DMS79 treated with DMSO at 0.1 percent for 48 hours (cell line): ENCODE measurements around the gene KCNK13.

Experiments used
- DNase-seq: peaks from one replicate; lab custom pipeline; 2025; lab: John Stamatoyannopoulos, UW

The KCNK13 gene

DNA sequence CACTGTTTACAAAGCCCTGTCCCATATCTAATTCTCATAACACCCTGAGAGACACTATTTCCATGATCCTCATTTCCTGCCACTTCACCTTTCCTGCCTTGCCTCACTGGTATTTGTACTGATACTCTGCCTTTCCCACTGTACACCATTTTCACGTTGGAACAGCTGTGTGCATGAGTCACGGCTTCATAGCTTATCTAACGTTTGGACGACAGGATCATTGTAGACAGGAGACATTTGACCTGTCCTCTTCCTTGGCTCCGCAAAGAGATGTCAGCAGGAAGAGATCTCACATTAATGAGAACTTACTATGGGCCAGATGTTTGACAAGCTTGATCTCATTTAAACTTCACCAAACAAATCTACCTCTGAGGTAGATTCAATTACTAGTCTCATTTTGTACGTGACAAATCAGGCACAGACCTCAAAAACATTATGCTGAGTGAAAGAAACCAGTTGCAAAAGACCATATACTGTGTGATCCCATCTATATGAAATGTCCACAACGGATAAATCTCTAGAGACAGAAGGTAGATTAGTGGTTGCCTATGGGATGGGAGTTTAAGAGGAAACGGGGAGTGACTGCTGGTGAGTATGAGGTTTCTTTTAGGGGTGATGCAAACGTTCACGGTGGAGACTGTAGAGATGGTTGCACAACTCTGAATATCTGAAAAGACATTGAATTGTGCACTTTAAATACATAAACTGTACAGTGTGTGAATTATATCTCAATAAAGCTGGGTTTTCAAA, 71.2 kb downstream of the KCNK13 start:
- no peak for DNase-seq

DNA sequence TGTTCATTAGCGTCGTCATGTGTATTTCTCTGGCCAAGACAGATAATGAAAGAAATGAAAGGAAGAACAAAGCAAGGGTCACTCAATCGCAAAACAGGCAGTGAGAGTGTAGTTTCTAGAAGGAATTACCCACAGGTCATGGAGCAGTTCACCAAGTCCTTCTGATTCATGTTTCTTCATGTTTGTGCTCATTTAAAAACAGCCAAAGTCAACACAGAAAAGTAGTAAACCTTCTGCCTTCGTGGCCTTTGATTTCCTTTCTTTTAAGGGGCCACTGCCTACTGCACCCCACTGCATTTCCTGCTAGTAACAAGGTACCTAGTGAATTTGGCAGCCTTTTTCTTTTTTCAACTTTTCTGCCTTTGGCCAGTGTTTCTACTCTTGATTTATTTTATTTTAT, 75.1 kb downstream of the KCNK13 start:
- no peak for DNase-seq

- DNase-seq: no peak
These were observed 76.0 kb downstream of the KCNK13 start for GRCh38 chr14:90137807-90138206.

- DNase-seq: no peak
These were observed 77.4 kb downstream of the KCNK13 start for GRCh38 chr14:90139199-90139598.

DNA sequence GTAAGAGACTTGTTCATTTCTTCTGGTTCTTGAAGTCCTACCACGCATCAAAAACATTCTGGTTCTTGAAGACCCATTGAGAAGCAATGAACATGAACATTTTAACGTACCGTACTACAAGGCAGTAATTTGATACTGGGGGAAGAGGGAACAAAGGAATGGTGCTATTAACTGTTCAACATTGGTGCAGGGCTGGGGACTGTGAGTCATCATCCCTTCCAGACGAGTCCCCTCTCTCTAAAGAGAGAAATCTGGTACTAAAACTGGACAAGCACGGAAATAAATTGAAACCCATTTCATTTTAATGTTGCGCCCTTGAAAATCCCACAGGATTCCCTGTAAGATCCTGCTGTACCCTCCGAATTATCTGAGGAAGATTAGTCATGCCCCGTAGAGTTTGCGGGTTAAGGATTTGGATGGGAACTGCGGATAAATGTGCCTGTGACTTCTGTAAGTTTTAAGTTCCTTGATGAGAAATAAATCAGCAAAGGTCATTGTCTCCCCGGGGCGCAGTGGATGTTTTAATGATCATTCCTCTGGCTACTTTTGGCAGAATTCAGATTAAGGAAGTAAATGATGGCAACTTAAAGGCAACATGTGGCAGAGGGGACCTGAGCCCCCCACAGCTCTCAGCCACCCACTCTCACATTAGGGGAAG, 78.6 kb downstream of the KCNK13 start:
- DNase-seq: peak; percentile 96

- DNase-seq: no peak
These were observed 79.1 kb downstream of the KCNK13 start for GRCh38 chr14:90140956-90141316.

- DNase-seq: no peak
These were observed 91.6 kb downstream of the KCNK13 start for GRCh38 chr14:90153429-90153828.

GRCh38 chr14:90154110-90154509, 92.3 kb downstream of the KCNK13 start:
- DNase-seq: no peak

DNA sequence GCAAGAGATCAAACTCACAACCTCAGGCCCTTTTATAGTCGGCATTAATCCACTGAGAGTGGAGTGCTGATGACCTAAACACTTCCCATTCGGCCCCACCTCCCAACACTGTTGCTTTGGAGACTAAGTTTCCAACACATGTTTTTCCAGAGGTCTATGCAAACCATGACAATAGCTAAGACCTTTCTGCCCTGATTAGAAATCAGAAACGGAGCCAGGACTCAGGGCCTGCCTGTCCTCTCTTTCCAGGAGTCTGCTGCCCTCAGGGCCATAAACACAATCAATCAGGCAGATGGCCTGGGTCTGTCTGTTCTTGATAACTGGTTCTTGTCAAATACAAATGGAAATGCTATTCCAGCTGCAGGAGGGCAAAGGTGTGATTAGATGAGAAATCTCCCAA, 97.4 kb downstream of the KCNK13 start:
- DNase-seq: no peak

DNA sequence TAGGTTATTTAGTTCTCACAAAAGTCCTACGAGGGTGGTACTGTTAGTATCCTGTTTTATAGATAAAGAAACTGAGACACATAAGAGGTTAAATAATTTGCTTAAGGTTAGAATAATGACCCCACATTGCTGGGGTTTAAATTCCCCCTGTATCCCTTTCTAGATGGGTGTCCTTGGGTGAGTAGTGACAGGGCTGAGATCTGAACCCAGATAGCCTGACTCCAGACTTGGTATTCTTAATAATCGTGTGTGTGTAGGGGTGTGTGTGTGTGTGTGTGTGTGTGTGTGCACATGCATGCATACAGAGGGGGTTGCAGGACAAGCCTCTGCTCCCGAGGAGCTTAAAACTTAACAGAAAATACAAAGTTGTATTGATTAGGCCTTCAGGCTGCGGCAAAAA, 97.9 kb downstream of the KCNK13 start:
- no peak for DNase-seq

- DNase-seq: no peak
These were observed 99.3 kb downstream of the KCNK13 start for GRCh38 chr14:90161129-90161528.

- no peak for DNase-seq
These were observed 106.8 kb downstream of the KCNK13 start for GRCh38 chr14:90168425-90169105.

- DNase-seq: no peak
These were observed 113.8 kb downstream of the KCNK13 start for GRCh38 chr14:90175631-90176030.

DNA sequence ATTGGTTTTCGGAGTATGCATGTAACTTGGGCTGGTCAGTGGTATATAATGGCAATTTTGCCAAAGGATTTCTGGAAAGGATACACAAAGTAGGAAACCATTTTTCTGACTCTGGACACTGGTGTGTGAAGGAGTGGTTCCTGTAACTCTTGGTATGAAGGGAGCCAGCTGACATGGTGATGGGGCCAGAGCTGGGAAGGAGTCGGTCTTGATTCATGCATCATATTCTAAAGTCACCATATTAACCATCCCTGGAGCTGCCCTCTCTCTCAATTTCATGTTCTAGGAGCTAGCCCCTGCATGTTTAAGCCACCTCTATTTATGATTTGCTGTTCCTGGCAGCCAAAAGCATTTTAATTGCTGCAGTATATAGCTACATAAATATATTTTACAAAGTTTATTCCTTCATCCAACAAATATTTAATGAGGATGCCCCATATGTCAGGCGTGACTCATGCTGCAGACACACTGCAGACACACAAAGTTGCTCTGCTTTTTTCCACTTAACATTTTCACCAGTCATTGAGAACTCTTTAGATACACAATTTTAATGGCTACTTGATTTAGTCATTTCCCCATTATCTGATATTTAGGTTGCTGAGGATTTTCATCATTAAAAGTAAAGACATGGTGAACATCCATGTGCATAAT, 115.9 kb downstream of the KCNK13 start:
- no peak for DNase-seq

- DNase-seq: no peak
These were observed 117.6 kb downstream of the KCNK13 start for GRCh38 chr14:90179357-90179756.

DNA sequence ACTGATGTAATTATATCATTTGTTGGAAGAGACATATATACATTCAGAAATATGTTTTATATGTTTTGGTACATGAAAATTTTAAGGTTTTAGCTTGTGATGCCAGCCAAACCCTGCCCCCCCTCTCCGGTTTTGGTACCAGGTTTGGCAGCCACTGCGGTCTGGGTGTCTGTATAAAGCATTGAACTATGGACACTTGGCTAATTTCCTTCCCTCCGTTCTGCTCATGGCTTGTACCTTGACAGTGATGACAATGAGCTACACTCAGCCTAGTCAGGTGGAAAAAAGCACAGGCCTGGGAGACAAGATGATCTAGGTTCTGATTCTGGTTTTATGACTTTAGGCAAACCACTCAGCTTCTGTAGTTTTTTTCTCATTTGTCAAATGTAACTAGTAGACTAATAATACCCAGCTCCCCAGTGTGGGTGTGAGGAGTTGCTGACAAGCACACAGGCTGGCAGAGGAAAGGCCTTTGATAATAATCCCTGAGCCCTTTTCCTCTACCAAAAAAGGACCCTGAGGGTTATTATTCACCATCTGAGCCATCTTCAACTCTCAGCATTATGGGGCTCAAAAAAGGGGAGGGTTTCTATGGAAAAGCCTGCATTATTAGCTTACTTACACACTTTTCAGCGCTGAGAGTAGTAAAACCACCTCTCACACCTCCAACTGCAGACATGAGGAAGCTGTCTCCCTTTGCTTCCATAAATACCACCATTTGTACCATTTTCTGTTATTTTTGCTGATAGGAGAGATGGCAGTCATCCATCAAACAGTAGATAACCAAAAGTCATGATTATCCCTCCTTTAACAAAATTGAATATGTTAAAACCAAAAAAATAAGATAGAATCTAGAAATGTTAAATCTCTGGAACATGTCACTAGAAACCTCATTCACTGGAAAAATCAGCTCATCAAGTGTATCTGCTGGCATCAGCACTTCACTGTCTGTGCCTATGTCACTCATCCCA, 118.3 kb downstream of the KCNK13 start:
- DNase-seq: no peak

DNA sequence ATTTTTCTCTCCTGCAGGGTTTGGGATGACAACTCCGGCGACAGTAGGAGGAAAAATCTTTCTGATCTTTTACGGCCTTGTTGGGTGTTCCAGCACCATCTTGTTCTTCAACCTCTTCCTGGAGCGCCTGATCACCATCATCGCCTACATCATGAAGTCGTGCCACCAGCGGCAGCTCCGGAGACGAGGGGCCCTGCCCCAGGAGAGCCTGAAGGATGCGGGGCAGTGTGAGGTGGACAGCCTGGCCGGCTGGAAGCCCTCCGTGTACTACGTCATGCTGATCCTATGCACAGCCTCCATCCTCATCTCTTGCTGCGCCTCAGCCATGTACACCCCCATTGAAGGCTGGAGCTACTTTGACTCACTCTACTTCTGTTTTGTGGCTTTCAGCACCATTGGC, 122.3 kb downstream of the KCNK13 start:
- DNase-seq: no peak

DNA sequence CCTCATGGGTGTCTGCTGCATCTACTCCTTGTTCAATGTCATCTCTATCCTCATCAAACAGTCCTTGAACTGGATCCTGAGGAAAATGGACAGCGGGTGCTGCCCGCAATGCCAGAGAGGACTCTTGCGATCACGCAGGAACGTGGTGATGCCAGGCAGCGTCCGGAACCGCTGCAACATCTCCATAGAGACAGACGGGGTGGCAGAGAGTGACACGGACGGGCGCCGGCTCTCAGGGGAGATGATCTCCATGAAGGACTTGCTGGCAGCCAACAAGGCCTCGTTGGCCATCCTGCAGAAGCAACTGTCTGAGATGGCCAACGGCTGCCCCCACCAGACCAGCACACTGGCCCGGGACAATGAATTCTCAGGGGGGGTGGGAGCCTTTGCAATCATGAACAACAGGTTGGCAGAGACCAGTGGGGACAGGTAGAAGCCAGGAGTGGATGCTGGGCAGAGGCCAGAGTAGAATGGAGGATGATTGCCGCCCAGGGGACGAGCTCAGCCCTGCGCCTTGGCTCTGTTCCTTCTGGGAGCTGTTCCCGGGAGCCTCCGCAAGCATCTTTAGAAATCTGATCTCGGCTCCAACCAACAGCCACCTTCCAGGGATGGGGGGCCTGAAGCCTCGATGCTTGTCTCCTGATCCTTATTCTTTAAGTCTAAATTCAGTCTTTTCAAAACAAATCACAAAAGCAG, 122.9 kb downstream of the KCNK13 start:
- no peak for DNase-seq

GRCh38 chr14:90188588-90188987, 126.8 kb downstream of the KCNK13 start:
- no peak for DNase-seq

GRCh38 chr14:90191154-90191553, 129.4 kb downstream of the KCNK13 start:
- DNase-seq: no peak

DNA sequence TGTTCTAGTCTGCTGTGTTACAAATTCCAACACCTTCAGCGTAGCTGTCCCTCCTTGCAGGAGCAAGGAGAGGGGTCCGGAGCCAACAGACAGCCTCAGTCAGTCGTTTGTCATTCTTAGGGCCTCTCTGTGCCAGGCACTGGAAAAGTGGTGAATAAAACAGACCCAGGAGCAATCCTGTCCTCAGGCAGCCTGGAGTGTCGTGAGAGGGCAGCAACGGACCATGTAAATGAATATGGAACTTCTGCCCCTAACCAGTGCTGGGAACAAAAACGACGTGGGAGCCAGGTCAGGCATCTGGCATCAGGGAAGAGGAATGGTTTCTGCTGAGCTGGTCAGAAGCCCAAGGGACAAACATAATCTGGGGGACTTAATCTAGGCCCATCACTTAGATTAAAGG, 129.8 kb downstream of the KCNK13 start:
- no peak for DNase-seq
